Fibroblast of mammary gland (primary cell): ENCODE data around the gene RASA1.

Experiments
- DNase-seq: peaks from one replicate; pipeline ENCODE4 v3.0.0-alpha.2; 2010; ENCODE audit warnings: low read depth
- H3K4me3 ChIP-seq: 2 replicates; pipeline ENCODE4 v1.5.1; 2011; ENCODE audit warnings: low read depth, mild to moderate bottlenecking, low read length, moderate library complexity; ENCODE audit not compliant: control insufficient read depth
- CTCF ChIP-seq: conservative IDR thresholded peaks from 2 replicates; pipeline ENCODE4 v1.5.1; 2011; ENCODE audit warnings: low read depth, low read length, inconsistent platforms; ENCODE audit not compliant: control insufficient read depth, insufficient read depth

The RASA1 gene

GRCh38 chr5:87243161-87243844 lies 24.4 kb upstream of the RASA1 start:
- no peak for TF ChIP-seq CTCF
- H3K4me3 ChIP-seq = no peak overlapping the region
- peak; percentile 86 for DNase-seq

GRCh38 chr5:87245451-87245850 lies 22.2 kb upstream of the RASA1 start:
- no peak for TF ChIP-seq CTCF
- no peak overlapping the region for H3K4me3 ChIP-seq
- no peak for DNase-seq

- no peak for DNase-seq
- H3K4me3 ChIP-seq = no peak overlapping the region
- TF ChIP-seq CTCF = no peak
These were observed 21.6 kb upstream of the RASA1 start for GRCh38 chr5:87246061-87246460.

- H3K4me3 ChIP-seq = no peak overlapping the region
- no peak for TF ChIP-seq CTCF
- no peak for DNase-seq
These were observed 15.4 kb upstream of the RASA1 start for GRCh38 chr5:87252283-87252605.

- H3K4me3 ChIP-seq = no peak overlapping the region
- DNase-seq = no peak
- TF ChIP-seq CTCF = no peak
These were observed 13.6 kb upstream of the RASA1 start for GRCh38 chr5:87254035-87254434.

- no peak overlapping the region for H3K4me3 ChIP-seq
- TF ChIP-seq CTCF = no peak
- no peak for DNase-seq
These were observed 9.2 kb upstream of the RASA1 start for GRCh38 chr5:87258507-87258906.
